HG02840 (cell line): ENCODE results near the gene EPG5.
"Not testable (repeated sequence)": the region's sequence is repeated elsewhere in the genome, so short reads cannot be mapped to it uniquely, and the experiment has no call there.

Experiments
- ATAC-seq: cut with Tn5 transposase; IDR thresholded peaks from one replicate; pipeline ENCODE4 v1.9.1; 2021; ENCODE audit warnings: mild to moderate bottlenecking, moderate library complexity, moderate number of reproducible peaks; ENCODE audit not compliant: unreplicated experiment, low FRiP score

EPG5 gene

DNA sequence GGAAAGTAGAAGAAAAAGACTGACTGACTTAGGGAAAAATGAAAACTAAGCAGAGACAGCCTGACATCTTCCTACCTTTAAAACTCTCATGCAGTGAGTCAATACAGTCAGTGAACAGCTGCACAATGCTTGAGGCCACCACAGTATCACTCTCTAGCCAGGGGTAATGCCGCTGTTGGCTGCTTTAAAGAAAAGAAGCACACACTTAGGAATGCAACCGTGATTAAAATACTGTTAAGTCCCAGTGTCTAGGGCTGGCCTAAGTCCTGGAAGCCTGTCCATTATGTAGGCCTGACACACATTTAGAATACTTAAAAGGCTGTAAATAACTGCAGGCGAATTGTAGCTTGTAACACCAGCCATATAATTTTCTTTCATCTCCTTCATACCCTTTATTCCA lies 91.0 kb downstream of the EPG5 start:
- no peak for ATAC-seq

DNA sequence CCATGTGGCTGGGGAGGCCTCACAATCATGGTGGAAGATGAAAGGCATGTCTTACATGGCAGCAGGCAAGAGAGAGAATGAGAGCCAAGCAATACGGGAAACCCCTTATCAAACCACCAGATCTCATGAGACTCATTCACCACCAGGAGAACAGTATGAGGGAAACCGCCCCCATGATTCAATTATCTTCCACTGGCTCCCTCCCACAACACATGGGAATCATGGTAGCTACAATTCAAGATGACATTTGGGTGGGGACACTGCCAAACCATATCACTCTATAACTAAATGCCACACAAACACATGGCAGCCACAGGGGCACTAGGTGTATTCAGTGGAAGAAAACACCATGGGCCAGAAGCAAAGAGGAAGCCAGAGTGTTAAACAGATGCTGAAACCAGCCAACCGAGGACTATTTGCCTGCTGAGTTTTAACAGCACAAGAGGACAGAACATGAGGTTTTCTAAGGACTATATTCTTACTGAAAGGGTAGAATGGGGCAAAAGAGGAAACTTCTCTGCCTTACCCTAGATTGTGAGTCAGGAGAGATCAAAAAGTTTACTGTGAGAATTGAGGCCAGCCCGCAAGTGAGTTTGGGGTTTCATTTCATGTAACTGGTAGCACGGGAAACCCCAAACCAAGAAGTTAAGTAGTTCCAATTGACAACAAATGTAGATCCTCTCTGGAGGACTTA lies 92.5 kb downstream of the EPG5 start:
- peak; percentile 85 for ATAC-seq

GRCh38 chr18:45871431-45872084 lies 95.6 kb downstream of the EPG5 start:
- no peak for ATAC-seq

GRCh38 chr18:45870419-45870818 lies 96.7 kb downstream of the EPG5 start:
- no peak for ATAC-seq

DNA sequence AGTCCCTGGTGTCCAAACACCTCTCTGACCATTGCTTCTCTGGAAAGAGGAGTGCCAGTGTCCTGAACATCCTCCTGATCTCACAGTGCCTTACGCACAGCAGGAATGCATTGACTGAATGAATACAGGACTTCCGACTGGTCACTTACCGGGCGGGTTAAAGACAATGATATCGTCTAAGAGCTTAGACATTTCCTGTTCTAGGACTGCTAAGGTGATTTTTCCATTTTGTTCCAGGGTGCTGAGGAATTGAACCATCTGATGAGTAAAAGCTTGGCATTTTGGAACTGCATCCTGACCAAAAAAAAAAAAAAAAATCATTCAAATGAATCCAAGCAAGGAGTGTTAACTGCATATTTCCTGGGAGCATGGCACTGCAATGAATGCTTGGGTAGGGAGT lies 101.7 kb downstream of the EPG5 start:
- ATAC-seq = no peak

GRCh38 chr18:45864081-45864480 lies 103.0 kb downstream of the EPG5 start:
- no peak for ATAC-seq

DNA sequence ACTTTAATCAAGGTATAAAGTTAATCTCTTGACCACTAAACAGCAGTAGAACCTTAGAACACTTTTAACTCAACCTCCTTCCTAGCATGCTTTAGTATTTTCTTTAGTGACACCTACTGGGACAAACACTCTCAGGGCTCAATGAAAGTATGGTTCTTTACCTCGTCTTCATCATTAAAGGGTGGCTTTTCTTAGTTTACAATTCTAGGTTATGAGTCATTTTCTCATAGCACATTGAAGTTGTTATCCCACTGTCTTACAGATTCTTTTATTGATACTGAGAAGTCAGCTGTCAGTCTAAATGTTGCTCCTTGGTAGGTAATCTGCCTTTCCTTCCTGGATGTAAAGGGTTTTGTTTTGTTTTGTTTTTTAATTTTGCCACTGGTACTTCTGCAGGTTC lies 103.7 kb downstream of the EPG5 start:
- ATAC-seq = no peak

- ATAC-seq = no peak
These were observed 105.2 kb downstream of the EPG5 start for GRCh38 chr18:45861926-45862325.

GRCh38 chr18:45860971-45861370 lies 106.2 kb downstream of the EPG5 start:
- no peak for ATAC-seq

GRCh38 chr18:45860492-45860891 lies 106.6 kb downstream of the EPG5 start:
- ATAC-seq = no peak

GRCh38 chr18:45859334-45859733 lies 107.8 kb downstream of the EPG5 start:
- ATAC-seq = no peak

DNA sequence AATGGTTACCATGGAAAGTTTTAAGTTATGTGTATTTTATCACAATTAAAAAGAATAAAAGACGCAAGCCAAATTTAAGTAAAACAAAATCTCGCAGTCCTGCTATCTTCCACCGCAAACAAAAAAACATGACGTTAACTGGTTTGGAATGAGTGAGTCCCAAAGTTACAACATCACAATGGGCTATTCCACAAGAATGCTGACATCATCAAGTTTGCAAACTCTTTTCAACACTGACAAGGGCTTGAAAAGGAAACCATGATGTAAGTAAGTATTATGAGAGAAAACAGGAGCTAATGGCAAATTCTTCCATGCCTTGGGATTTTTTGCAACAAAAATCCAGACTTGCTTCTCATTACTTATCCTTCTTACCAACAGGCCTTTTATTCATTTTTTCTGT lies 110.6 kb downstream of the EPG5 start:
- no peak for ATAC-seq

GRCh38 chr18:45854036-45854586 lies 113.0 kb downstream of the EPG5 start:
- ATAC-seq = no peak

DNA sequence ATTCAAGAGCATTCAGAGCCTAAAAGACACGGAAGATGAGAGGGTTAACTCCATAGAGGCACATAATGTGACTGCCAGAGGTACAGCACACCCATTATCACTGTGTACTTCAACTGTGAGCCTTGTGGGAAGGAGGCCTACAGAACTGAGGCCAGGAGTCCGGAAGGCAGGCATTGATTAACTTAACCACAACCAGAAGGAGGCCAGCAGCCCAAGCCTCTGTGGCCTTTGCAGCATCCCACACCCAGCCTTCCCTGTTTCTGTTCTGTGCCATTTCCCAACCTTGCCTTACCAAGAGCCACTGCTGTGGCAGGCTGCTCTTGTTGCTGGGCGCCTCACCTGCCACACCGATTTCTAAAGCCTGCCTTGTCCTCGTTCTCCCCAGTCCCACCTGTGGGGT lies 114.5 kb downstream of the EPG5 start:
- no peak for ATAC-seq

DNA sequence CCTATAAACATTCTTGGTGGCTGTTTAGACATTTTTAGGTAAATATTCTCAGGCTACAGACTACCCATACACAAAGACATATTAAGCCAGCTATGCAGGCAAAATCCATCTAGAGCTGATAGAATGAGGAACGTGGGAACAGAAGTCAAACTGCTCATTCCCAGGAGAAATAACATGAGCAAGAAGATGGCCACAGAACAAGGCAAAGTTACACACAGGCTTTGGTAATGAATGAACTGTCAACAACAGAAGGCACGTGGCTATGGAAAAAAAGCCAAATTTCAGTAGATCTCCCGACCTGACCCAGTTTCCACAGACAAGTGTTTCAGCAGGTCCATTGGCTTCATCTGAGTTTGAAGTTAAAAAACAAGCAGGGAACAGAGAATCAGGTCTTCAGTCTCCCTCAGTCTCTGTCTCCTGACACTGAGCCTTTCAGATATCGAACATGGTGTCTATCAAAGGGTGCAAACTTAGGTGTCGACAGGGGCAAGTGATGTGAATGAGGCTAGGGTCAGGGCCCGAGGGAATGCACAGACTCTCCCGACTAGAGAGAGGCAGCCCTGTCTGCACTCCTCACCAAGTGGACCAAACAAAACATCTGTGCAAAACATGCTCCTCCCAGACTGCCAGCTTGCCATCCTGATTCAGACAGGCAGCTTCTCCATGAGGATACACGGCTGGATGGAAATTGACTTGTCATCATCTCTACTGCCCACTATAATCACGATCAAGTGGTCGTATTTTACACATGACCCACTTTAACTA lies 115.8 kb downstream of the EPG5 start:
- no peak for ATAC-seq

DNA sequence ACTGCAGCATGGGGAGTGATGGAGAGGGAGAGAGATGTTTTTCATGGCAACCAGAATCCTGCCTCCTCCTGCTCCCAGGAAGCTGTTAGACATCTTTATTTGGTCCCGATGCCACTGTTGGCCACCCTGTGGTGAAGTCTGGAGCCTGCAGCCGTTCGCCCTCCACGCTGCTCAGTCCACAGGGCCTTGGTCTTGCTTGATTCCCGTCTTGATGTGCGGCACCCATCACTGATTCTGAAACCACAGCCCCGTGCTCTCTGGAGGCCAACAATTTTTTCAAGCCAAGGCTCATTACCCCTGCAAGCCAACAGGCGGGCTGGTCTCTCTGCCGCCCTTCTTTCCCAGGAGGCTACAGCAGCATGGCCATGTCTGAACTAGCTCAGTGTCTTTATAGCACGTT lies 117.1 kb downstream of the EPG5 start:
- no peak for ATAC-seq

DNA sequence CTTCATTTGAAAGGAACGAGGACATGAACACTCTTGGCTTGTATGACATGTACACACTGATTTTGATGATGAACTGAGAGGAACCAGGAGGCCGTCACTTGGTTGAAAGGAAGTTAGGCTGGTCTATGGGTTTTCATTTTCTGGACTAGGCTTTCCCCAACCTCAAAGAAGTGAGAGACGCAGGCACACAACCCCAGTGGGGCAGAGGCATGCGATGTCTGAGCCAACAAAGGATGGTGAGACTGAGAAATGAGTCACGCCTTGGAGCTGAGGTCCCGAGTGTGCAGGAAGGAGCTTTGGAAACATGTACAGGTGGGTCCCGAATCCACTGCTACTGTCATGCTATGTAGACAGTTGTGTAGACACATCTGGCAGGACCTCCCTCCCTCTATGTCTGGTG lies 117.6 kb downstream of the EPG5 start:
- no peak for ATAC-seq

DNA sequence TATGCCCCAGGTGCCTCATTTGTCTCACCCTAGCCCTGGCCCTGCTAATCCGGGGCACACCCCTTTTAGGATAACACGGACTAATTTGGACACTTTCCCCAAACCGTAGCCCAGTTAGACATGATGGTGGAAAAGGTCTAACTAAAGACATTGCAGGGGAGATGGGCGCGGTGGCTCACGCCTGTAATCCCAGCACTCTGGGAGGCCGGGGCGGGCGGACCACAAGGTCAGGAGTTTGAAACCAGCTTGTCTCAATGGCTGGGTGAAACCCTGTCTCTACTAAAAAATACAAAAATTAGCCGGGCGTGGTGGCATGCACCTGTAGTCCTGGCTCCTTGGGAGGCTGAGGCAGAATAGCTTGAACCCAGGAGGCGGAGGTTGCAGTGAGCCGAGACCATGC lies 118.5 kb downstream of the EPG5 start:
- ATAC-seq = not testable (repeated sequence)

GRCh38 chr18:45847119-45847518 lies 120.0 kb downstream of the EPG5 start:
- no peak for ATAC-seq

DNA sequence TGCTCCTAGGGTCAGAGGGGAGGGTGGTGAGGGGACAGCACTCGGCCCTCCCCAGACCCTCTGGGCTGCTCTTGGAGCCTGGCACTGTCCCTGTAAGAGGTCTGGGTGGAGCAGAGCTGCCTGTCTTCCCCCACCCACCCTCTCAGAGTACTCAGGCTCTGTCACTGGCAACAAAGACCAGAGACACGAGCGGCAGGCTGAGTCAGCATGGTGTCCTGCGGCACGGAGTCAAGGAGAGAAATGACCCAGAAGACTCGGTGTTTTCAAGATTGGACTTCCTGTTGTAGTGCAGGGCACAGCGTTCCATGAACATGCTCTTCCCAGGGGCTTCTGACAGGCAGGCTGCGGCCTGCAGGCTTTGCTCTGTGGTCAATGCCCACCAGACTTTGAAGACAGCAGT lies 121.7 kb downstream of the EPG5 start:
- ATAC-seq = no peak

- ATAC-seq = no peak
These were observed 122.2 kb downstream of the EPG5 start for GRCh38 chr18:45844938-45845337.
